Adrenal gland (tissue), 19 donors: ENCODE data around the gene GPBAR1. TPM values are rescaled to one million over a fixed set of nuclear protein-coding genes. Genes with fewer than 3 reads are reported as not detected.

Experiments used
- DNase-seq, 7 donors: peaks; one replicate each; pipeline ENCODE4 v3.0.0-alpha.2; 2019 to 2020
- H3K27ac ChIP-seq, 5 donors: fragments of 200-600 bp; sonication (generic) in 4 of 5; 1 replicate in 3 of 5; 2 replicates in 2 of 5; pipeline versions ENCODE4 v1.5.1 to v1.8.0; 2016 to 2020; ENCODE audit warnings: mild to moderate bottlenecking in 1 of 5
- H3K27me3 ChIP-seq: fragments of 200-600 bp; 2 replicates; pipeline ENCODE4 v1.8.0; 2021
- H3K36me3 ChIP-seq, 2 donors: fragments of 200-600 bp; replicated peaks in 1 of 2; 1 replicate in 1 of 2; 2 replicates in 1 of 2; pipeline versions ENCODE4 v1.5.1 to v1.8.0; 2018 to 2022
- H3K4me1 ChIP-seq, 2 donors: fragments of 200-600 bp; replicated peaks in 1 of 2; 1 replicate in 1 of 2; 2 replicates in 1 of 2; pipeline versions ENCODE4 v1.5.1 to v1.8.0; 2018 to 2021
- H3K4me3 ChIP-seq, 4 donors: fragments of 200-600 bp; sonication (generic) in 3 of 4; one replicate each; pipeline ENCODE4 v1.5.1; 2016 to 2018
- H3K9me3 ChIP-seq, 3 donors: fragments of 200-600 bp; sonication (generic) in 1 of 3; replicated peaks in 1 of 3; 1 replicate in 2 of 3; 2 replicates in 1 of 3; pipeline versions ENCODE4 v1.5.1 to v1.8.0; 2016 to 2021
- POLR2A ChIP-seq, 2 donors: fragments of 450-650 bp; IDR thresholded peaks; one replicate each; pipeline ENCODE4 v1.6.1; 2017; ENCODE audit warnings: antibody characterized with exemption in 2 of 2, mild to moderate bottlenecking in 2 of 2, moderate library complexity in 1 of 2
- WGBS, 4 donors: extraction: QIAGEN DNeasy Blood & Tissue Kit in 2 of 4; methylation state at CpG; one replicate each; pipeline versions ENCODE4 v1.1.5 to v1.1.7; 2013 to 2017; 5-methylcytosine and 5-hydroxymethylcytosine counted together
- intact Hi-C, 2 donors: fragments of 100-400 bp; cut with DNase I; formaldehyde crosslinking; loops; one replicate each; pipeline versions ENCODE4 v1.14.1 to v1.15.0; 2022 to 2023
- long read RNA-seq, 10 donors: library from polyadenylated mRNA in 3 of 10; unstranded in 2 of 10; stranded (forward) in 1 of 10; transcript quantifications; one replicate each; pipeline ENCODE4 v2.0.0 and lab custom pipeline, GENCODE V29; 2021 to 2026
- polyA plus RNA-seq, 3 donors: library from polyadenylated mRNA; stranded (reverse); fragments of 200-250 nt in 2 of 3; fragments of 350-450 nt in 1 of 3; fragmentation: Illumina TruSeq in 1 of 3; extraction: RNeasy Lipid Tissue Mini Kit (QIAGEN cat#74804) in 1 of 3; gene quantifications; one replicate each; pipeline ENCODE4 v1.2.3, GENCODE V29; 2013 to 2014
- total RNA-seq, 9 donors: library from RNA; depleted of rRNA in 4 of 9; stranded (reverse); fragments of >200 nt in 4 of 9; fragments of 120-200 nt in 1 of 9; fragmentation: NEBNext Ultra II Directional in 1 of 9; extraction: Animal tissue kit (Norgen Biotek cat#: 25700) in 1 of 9; gene quantifications; one replicate each; pipeline versions ENCODE4 v1.1.0 to v1.2.4, GENCODE V29; 2013 to 2023
- TF ChIP-seq, protein P1 (sequence below), 6 experiments: fragments of 450-650 bp in 4 of 6; fragments of 200-600 bp in 2 of 6; sonication (generic) in 1 of 6; IDR thresholded peaks; 1 replicate in 5 of 6; 2 replicates in 1 of 6; pipeline versions ENCODE4 v1.5.1 to v1.8.0; 2016 to 2021; ENCODE audit warnings: antibody characterized with exemption in 6 of 6, mild to moderate bottlenecking in 2 of 6, moderate library complexity in 1 of 6
- donor health status: healthy with polysubstance abuse.
- donor health status: Bipolar disorder and iron deficiency.
- donor health status: DM: yes; HTN: yes; CAD: no.
- donor health status: DM: no; HTN: no; CAD: no.
- donor health status: DM: no; HTN: no; CAD: no.
- donor health status: DM: yes; HTN: yes; CAD: no.

GPBAR1 gene, protein sequence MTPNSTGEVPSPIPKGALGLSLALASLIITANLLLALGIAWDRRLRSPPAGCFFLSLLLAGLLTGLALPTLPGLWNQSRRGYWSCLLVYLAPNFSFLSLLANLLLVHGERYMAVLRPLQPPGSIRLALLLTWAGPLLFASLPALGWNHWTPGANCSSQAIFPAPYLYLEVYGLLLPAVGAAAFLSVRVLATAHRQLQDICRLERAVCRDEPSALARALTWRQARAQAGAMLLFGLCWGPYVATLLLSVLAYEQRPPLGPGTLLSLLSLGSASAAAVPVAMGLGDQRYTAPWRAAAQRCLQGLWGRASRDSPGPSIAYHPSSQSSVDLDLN
- total RNA-seq (10 to 100 TPM in 1 of 9 donors, 1 to 10 TPM in 7, under 1 TPM in 1; 0.22 to 15.3 (median 2.9) TPM), polyA plus RNA-seq (1 to 10 TPM in 2 of 3 donors, under 1 TPM in 1; 0.11 to 4.0 (median 2.1) TPM)
- long read RNA-seq, donor 1 = 0 reads
- long read RNA-seq, donor 2, partial matches to known transcripts = 0 of 2 reads
- long read RNA-seq, donor 2, other reads (novel, unspliced or antisense) = 0 of 2 reads
- long read RNA-seq, donor 3 = 0 reads
- long read RNA-seq, donor 4, transcript GPBAR1-202 (2 exons, 1,382 nt) = major isoform, 5 of 5 reads
- long read RNA-seq, donor 4, partial matches to known transcripts = 0 of 5 reads
- long read RNA-seq, donor 4, other reads (novel, unspliced or antisense) = 0 of 5 reads
- long read RNA-seq, donor 5, transcript GPBAR1-202 (2 exons, 1,382 nt) = major isoform, 8 of 11 reads
- long read RNA-seq, donor 5, partial matches to known transcripts = 0 of 11 reads
- long read RNA-seq, donor 5, other reads (novel, unspliced or antisense) = 1 of 11 reads
- long read RNA-seq, donor 6, partial matches to known transcripts = 0 of 3 reads
- long read RNA-seq, donor 6, other reads (novel, unspliced or antisense) = 0 of 3 reads
- long read RNA-seq, donor 7 = 0 reads
- long read RNA-seq, donor 8, partial matches to known transcripts = 0 of 1 reads
- long read RNA-seq, donor 8, other reads (novel, unspliced or antisense) = 0 of 1 reads
- long read RNA-seq, donor 9 = 0 reads
- long read RNA-seq, donor 10 = 0 reads

DNA sequence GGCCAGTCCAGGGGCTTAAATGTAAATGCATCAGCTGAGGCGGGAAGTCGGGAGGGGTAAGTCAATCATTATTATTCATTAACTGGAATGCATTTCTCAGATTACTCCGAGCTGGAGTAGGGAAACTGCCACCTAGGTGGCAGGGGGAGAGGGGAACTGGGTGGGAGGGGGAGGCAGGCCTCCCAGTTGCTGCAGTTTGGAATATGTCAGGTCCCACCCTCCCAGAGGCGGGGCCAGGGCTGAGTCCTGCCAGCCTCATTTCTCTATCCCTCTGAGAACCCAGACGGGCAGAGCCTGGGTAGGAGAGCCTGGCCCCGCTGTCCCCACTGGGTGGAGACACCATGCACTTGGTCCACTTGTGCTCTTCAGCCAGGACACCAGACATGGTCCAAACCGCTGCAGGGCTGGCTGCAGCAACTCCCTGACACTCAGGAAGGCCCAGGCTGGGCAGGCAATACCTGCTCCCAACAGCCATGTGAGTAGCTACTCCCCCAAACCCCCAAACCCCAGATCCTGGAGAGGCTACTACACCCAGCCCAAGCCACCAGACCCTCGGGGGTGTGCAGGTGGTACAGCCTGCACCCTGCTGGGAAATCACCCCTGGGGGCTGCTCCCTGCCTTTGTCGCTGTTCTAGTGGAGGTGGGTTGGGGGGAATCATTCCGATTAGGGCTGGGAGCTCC, at the start of gene GPBAR1:
GPBAR1 (plus strand) TSS at position 274 of the 681 bp plus-strand sequence. CDS start 1,710 bp downstream, outside the sequence.
- Histone ChIP-seq H3K4me3 (no peak within 1 kb of the TSS), H3K9me3 (no peaks in the 10 kb centered on the region), H3K27me3 (no peaks in the 10 kb centered on the region), H3K4me1 (peaks cover 4 to 23% of the 10 kb centered on the region in 2 donors), H3K27ac (peak within 1 kb of the TSS in 2 of 5 donors; percentile 80 to 89), H3K36me3 (peaks cover 0 to 32% of the 10 kb centered on the region in 2 donors)
- no peak for TF ChIP-seq POLR2A (IDR thresholded peaks at IDR 0.05)
- TF ChIP-seq, protein P1, sequence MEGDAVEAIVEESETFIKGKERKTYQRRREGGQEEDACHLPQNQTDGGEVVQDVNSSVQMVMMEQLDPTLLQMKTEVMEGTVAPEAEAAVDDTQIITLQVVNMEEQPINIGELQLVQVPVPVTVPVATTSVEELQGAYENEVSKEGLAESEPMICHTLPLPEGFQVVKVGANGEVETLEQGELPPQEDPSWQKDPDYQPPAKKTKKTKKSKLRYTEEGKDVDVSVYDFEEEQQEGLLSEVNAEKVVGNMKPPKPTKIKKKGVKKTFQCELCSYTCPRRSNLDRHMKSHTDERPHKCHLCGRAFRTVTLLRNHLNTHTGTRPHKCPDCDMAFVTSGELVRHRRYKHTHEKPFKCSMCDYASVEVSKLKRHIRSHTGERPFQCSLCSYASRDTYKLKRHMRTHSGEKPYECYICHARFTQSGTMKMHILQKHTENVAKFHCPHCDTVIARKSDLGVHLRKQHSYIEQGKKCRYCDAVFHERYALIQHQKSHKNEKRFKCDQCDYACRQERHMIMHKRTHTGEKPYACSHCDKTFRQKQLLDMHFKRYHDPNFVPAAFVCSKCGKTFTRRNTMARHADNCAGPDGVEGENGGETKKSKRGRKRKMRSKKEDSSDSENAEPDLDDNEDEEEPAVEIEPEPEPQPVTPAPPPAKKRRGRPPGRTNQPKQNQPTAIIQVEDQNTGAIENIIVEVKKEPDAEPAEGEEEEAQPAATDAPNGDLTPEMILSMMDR (IDR thresholded peaks at IDR 0.05) = no peak
- 69 to 74% (median 70%) methylated on average over 6 to 10 of the region's 10 CpGs for WGBS, 4 donors
- intact Hi-C loops = loop anchor here in 1 of 2 donors (5.0 kb wide), 1 partner anchor 74 kb away; no protein-coding TSS in a partner anchor
- peak in 1 of 7 donors; percentile 27 for DNase-seq

DNA sequence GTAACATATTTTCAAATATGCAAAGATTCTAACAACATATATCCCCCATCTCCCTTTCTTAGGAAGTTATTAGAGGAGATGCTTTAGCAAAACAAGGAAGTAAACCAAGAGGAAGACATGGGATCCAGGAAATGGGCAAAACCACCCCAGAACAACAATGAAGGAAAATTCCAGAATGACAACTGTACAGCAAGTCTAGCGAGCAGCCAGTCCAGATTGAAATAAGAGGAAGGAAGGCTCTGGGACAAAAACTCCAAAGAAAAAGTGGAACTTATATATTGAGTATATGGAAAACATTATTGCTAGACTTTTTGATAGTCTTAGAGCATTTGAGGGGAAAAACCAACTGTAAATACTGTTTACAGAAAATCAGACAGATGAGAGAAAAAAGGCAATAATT, 46.7 kb upstream of the GPBAR1 start:
- Histone ChIP-seq H3K27ac (no peak overlapping the region), H3K4me3 (no peak overlapping the region), H3K9me3 (no peaks in the 10 kb centered on the region), H3K4me1 (peaks cover 14 to 17% of the 10 kb centered on the region in 2 donors), H3K27me3 (no peaks in the 10 kb centered on the region), H3K36me3 (no peaks in the 10 kb centered on the region)
- TF ChIP-seq, protein P1 (IDR thresholded peaks at IDR 0.05) = no peak
- TF ChIP-seq POLR2A (IDR thresholded peaks at IDR 0.05) = no peak
- DNase-seq = no peak
- intact Hi-C loops = no loop called here
- 69 to 85% (median 82%) methylated on average over 1 of the region's 1 CpG for WGBS, 4 donors

DNA sequence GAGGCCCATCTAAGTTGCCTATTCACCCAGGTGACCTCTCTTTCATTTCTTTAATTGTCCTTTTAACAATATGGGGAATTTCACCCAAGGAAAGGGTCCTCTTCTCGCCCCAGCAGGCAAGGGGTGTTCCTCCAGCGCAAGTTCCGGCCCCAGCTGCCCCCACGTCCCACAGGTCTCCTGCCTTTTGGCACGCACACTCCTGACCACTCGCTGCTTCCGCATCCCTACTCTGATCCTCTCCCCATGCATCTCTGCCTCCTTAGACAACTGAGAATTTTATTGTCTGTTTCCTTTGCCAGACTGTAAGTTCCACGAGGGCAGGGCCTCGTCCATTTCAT, 44.5 kb upstream of the GPBAR1 start:
- no peak for TF ChIP-seq POLR2A (IDR thresholded peaks at IDR 0.05)
- TF ChIP-seq, protein P1 (IDR thresholded peaks at IDR 0.05) = no peak
- Histone ChIP-seq H3K36me3 (no peaks in the 10 kb centered on the region), H3K27me3 (no peaks in the 10 kb centered on the region), H3K9me3 (no peaks in the 10 kb centered on the region), H3K27ac (peak overlapping the region; percentile 47 to 98 (median 92)), H3K4me3 (peak overlapping the region in 3 of 4 donors; percentile 49 to 98 (median 96)), H3K4me1 (peaks cover 21 to 39% of the 10 kb centered on the region in 2 donors)
- 24 to 47% (median 33%) methylated on average over 6 to 9 of the region's 9 CpGs for WGBS, 4 donors
- peak in 4 of 7 donors; percentile 19 to 62 (median 28) for DNase-seq
- intact Hi-C loops = no loop called here
